Ishikawa (cell line): ENCODE results near the gene MSH4.

Source experiments
- CEBPB ChIP-seq: IDR thresholded peaks from 2 replicates; pipeline ENCODE4 v1.6.1; 2012
- CREB1 ChIP-seq: IDR thresholded peaks from 2 replicates; pipeline ENCODE4 v1.6.1; 2012; ENCODE audit warnings: low read depth
- EGR1 ChIP-seq: IDR thresholded peaks from 2 replicates; pipeline ENCODE4 v1.6.1; 2012
- EP300 ChIP-seq: IDR thresholded peaks from 2 replicates; pipeline ENCODE4 v1.6.1; 2012; ENCODE audit warnings: borderline replicate concordance
- FOXM1 ChIP-seq: IDR thresholded peaks from 2 replicates; pipeline ENCODE4 v1.6.1; 2012; ENCODE audit warnings: low read depth, borderline replicate concordance
- NFIC ChIP-seq: IDR thresholded peaks from 2 replicates; pipeline ENCODE4 v1.6.1; 2012
- RAD21 ChIP-seq: IDR thresholded peaks from 2 replicates; pipeline ENCODE4 v1.6.1; 2012; ENCODE audit warnings: low read depth
- TAF1 ChIP-seq: IDR thresholded peaks from 2 replicates; pipeline ENCODE4 v1.6.1; 2012; ENCODE audit warnings: low read depth, mild to moderate bottlenecking
- TCF12 ChIP-seq: IDR thresholded peaks from 2 replicates; pipeline ENCODE4 v1.6.1; 2012; ENCODE audit warnings: low read depth
- TEAD4 ChIP-seq: IDR thresholded peaks from 2 replicates; pipeline ENCODE4 v1.6.1; 2012
- USF1 ChIP-seq: IDR thresholded peaks from 2 replicates; pipeline ENCODE4 v1.6.1; 2012
- YY1 ChIP-seq: IDR thresholded peaks from 2 replicates; pipeline ENCODE4 v1.6.1; 2012; ENCODE audit warnings: low read depth
- ZBTB7A ChIP-seq: IDR thresholded peaks from 2 replicates; pipeline ENCODE4 v1.6.1; 2012; ENCODE audit warnings: low read depth
- TF ChIP-seq, protein P1 (sequence below): IDR thresholded peaks from 2 replicates; pipeline ENCODE4 v1.6.1; 2012
- TF ChIP-seq, protein P2 (sequence below): IDR thresholded peaks from 2 replicates; pipeline ENCODE4 v1.6.1; 2012; ENCODE audit warnings: low read depth, mild to moderate bottlenecking

Gene MSH4

DNA sequence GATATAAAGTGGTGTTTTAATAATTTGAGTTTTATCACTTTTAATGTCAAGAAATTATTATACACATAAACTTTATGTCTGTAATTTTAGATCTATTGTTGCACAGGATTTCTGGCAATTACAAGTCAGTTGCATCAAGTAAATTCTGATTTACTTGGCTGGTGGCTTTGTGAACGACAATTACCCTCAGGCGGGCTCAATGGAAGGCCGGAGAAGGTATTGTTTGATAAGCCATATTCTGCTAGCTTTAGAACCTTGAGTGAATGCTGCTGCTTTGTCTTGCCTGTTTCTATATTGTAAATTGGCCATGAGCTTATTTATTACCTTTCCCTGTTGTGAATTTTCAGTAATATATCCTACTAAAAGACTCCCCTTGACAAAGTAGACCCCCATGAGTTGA, 4.6 kb upstream of the MSH4 start:
- no peak for TF ChIP-seq CREB1
- no peak for TF ChIP-seq NFIC
- no peak for TF ChIP-seq EP300
- no peak for TF ChIP-seq TAF1
- no peak for TF ChIP-seq EGR1
- TF ChIP-seq CEBPB, result no peak
- no peak for TF ChIP-seq ZBTB7A
- TF ChIP-seq USF1, result no peak
- TF ChIP-seq, protein P1, sequence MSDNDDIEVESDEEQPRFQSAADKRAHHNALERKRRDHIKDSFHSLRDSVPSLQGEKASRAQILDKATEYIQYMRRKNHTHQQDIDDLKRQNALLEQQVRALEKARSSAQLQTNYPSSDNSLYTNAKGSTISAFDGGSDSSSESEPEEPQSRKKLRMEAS, result no peak
- no peak for TF ChIP-seq YY1
- no peak for TF ChIP-seq TCF12
- TF ChIP-seq, protein P2, sequence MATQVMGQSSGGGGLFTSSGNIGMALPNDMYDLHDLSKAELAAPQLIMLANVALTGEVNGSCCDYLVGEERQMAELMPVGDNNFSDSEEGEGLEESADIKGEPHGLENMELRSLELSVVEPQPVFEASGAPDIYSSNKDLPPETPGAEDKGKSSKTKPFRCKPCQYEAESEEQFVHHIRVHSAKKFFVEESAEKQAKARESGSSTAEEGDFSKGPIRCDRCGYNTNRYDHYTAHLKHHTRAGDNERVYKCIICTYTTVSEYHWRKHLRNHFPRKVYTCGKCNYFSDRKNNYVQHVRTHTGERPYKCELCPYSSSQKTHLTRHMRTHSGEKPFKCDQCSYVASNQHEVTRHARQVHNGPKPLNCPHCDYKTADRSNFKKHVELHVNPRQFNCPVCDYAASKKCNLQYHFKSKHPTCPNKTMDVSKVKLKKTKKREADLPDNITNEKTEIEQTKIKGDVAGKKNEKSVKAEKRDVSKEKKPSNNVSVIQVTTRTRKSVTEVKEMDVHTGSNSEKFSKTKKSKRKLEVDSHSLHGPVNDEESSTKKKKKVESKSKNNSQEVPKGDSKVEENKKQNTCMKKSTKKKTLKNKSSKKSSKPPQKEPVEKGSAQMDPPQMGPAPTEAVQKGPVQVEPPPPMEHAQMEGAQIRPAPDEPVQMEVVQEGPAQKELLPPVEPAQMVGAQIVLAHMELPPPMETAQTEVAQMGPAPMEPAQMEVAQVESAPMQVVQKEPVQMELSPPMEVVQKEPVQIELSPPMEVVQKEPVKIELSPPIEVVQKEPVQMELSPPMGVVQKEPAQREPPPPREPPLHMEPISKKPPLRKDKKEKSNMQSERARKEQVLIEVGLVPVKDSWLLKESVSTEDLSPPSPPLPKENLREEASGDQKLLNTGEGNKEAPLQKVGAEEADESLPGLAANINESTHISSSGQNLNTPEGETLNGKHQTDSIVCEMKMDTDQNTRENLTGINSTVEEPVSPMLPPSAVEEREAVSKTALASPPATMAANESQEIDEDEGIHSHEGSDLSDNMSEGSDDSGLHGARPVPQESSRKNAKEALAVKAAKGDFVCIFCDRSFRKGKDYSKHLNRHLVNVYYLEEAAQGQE, result no peak
- no peak for TF ChIP-seq RAD21
- no peak for TF ChIP-seq TEAD4

DNA sequence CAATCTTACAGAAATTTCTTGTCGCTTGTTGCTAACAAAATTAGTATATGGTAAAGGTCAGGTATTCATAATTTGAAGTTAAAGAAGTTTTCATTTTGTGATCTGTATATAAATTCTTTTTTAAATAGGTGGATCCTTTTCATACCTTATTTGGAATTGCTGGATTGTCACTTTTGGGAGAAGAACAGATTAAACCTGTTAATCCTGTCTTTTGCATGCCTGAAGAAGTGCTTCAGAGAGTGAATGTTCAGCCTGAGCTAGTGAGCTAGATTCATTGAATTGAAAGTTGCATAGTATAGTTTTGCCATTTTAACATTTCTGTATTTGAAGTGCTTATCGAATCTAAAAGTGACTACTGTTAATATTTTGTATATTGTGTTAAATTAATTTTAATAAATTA, 2.3 kb upstream of the MSH4 start:
- no peak for TF ChIP-seq CREB1
- no peak for TF ChIP-seq EGR1
- no peak for TF ChIP-seq RAD21
- TF ChIP-seq, protein P1, result no peak
- TF ChIP-seq YY1, result no peak
- no peak for TF ChIP-seq ZBTB7A
- TF ChIP-seq CEBPB, result no peak
- TF ChIP-seq, protein P2, result no peak
- no peak for TF ChIP-seq FOXM1
- no peak for TF ChIP-seq NFIC
- TF ChIP-seq TAF1, result no peak
- no peak for TF ChIP-seq EP300
- no peak for TF ChIP-seq USF1
- TF ChIP-seq TEAD4, result no peak
- TF ChIP-seq TCF12, result no peak

GRCh38 chr1:75795703-75796193, 934 bp upstream of the MSH4 start:
- TF ChIP-seq, protein P2, result no peak
- no peak for TF ChIP-seq USF1
- TF ChIP-seq TCF12, result no peak
- TF ChIP-seq YY1, result no peak
- no peak for TF ChIP-seq TEAD4

DNA sequence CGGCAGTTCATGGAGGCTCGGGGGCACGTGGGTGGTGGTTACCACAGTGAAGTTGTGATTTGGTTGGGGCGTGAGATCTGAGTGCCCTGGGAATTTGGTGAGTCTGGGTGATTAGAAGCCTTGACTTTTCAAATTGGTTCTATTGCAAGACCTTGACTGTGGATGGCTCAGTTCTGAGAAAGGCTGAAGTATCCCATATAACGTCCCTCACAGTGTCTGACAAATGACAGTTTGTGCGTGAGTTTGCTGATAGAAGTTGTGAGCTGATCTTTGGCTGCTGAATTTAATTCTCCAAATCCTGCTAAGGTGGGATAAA, 549 bp downstream of the MSH4 start:
- no peak for TF ChIP-seq FOXM1
- TF ChIP-seq CREB1, result no peak
- TF ChIP-seq NFIC, result no peak
- TF ChIP-seq TCF12, result no peak
- TF ChIP-seq YY1, result no peak
- TF ChIP-seq ZBTB7A, result no peak
- TF ChIP-seq EP300, result no peak
- TF ChIP-seq EGR1, result no peak
- TF ChIP-seq, protein P2, result no peak
- no peak for TF ChIP-seq TAF1
- TF ChIP-seq, protein P1, result no peak
- TF ChIP-seq RAD21, result no peak
- TF ChIP-seq CEBPB, result no peak
- TF ChIP-seq USF1, result no peak
- no peak for TF ChIP-seq TEAD4
